Spinal cord (tissue), 10 donors: Measurements from ENCODE around the gene NCOA3. TPM values are rescaled to one million over a fixed set of nuclear protein-coding genes. Genes with fewer than 3 reads are reported as not detected.
A peak's percentile ranks its signal among the peaks of the same experiment; 100 is the strongest.

ENCODE experiments used
- DNase-seq, 6 donors: peaks; one replicate each; pipeline versions ENCODE4 v3.0.0 to v3.0.0-alpha.2; 2013 to 2015; ENCODE audit warnings: low spot score in 6 of 6, low read depth in 4 of 6
- H3K27ac ChIP-seq: one replicate; pipeline ENCODE4 v1.5.1; 2013; ENCODE audit warnings: low read depth, low read length, control low read depth
- H3K27me3 ChIP-seq: one replicate; pipeline ENCODE4 v1.6.1; 2013; ENCODE audit warnings: low read length; ENCODE audit not compliant: control insufficient read depth, insufficient read depth
- H3K36me3 ChIP-seq: one replicate; pipeline ENCODE4 v1.6.1; 2013; ENCODE audit warnings: low read length; ENCODE audit not compliant: control insufficient read depth, insufficient read depth
- H3K4me1 ChIP-seq: one replicate; pipeline ENCODE4 v1.6.1; 2013; ENCODE audit warnings: low read length; ENCODE audit not compliant: control insufficient read depth, insufficient read depth
- H3K4me3 ChIP-seq: one replicate; pipeline ENCODE4 v1.5.1; 2013; ENCODE audit warnings: low read depth, low read length, control low read depth
- H3K9me3 ChIP-seq: one replicate; pipeline ENCODE4 v1.6.1; 2013; ENCODE audit warnings: low read length; ENCODE audit not compliant: control insufficient read depth, insufficient read depth
- WGBS: methylation state at CpG from one replicate; pipeline ENCODE4 v1.1.5; 2013; ENCODE audit warnings: missing lambda C conversion rate; ENCODE audit not compliant: insufficient coverage; 5-methylcytosine and 5-hydroxymethylcytosine counted together
- polyA plus RNA-seq, 2 donors: library from polyadenylated mRNA; unstranded; fragments of 120-200 nt; gene quantifications; one replicate each; pipeline ENCODE4 v1.2.1, GENCODE V29; 2013; ENCODE audit not compliant: insufficient read length in 2 of 2
- total RNA-seq, 2 donors: library from RNA; depleted of rRNA in 1 of 2; stranded (reverse); fragments of 120-200 nt in 1 of 2; fragments of >200 nt in 1 of 2; gene quantifications; one replicate each; pipeline versions ENCODE4 v1.2.3 to v1.2.4, GENCODE V29; 2013 to 2014
- donor health status: healthy.

NCOA3 gene
- total and polyA plus RNA-seq, 4 donors: 23.0 to 43.7 (median 33.4) TPM

DNA sequence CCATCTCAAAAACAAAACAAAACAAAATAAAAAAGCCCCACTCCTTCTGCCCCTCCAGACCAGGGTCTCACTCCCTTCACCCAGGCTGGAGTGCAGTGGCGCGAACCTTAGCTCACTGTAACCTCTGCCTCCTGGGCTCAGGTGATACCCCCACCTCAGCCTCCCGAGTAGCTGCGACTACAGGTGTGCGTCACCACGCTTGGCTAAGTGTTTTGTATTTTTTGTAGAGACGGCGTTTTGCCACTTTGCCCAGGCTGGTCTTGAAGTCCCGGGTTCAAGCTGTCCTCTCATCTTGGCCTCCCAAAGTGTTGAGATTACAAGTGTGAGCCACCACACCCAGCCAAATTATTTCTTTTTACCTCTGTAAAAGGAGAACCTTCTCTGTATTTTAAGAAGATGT is 110.1 kb downstream of the NCOA3 start:
- DNase-seq: no peak
- H3K4me1 ChIP-seq: no peaks in the 10 kb centered on the region
- H3K27ac ChIP-seq: no peak overlapping the region
- no peaks in the 10 kb centered on the region for H3K27me3 ChIP-seq
- H3K36me3 ChIP-seq: no peaks in the 10 kb centered on the region
- H3K4me3 ChIP-seq: no peak overlapping the region
- H3K9me3 ChIP-seq: no peaks in the 10 kb centered on the region
- WGBS: no CpG with 5 or more reads among the region's 9 CpGs

DNA sequence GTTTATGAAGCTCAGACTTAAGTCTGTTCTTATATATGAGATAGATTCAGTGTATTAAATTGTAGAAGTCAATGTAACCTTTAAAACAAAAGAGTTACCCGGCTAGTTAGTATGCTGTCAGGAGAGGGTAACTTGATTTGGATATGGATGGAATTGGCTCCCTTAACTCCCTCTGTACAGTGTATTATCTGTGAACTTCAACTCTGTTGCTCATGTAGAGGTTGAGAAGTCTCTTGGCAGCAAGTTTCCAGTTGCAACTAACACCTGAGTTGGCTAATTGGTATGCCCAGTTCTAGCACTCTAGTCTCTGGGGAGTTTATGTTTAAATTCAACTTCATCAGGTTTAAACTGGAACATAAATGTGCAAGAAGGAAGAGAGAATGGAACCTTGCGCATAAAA is 111.0 kb downstream of the NCOA3 start:
- H3K27ac ChIP-seq: no peak overlapping the region
- no peak for DNase-seq
- no CpG with 5 or more reads among the region's 2 CpGs for WGBS

DNA sequence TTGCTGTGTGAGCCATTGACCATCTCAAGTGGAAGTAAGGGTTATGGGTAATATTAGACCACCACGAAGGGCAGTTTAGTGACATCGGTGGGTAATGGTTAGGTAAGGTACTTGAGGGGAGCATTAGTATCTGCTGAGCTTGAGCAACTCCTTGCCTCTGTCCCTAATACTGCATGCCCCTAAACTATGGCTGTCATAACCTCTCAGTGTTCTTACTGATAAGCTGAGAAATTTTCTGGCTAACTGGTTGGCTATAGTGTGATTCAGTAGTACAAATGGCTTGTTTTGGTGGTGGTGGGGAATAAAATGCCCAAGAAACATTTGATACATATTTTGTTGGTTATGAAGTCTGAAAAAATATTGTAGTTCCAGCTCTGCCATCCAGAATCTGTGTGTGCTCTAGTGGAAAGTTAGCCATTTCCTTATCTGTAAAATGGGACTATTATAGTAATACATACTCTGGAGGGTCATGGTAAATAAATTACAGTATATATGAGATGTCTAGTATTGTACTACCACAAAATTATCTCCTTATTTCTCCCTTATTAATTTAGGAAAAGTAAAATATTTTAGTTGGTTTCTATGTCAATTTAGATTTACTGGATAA is 113.1 kb downstream of the NCOA3 start:
- Histone ChIP-seq H3K4me3 (no peak overlapping the region), H3K9me3 (no peaks in the 10 kb centered on the region), H3K4me1 (no peaks in the 10 kb centered on the region), H3K27me3 (no peaks in the 10 kb centered on the region), H3K36me3 (no peaks in the 10 kb centered on the region), H3K27ac (no peak overlapping the region)
- no peak for DNase-seq
- 80% methylated on average over 1 of the region's 2 CpGs for WGBS

More for the DNA sequence above, 111.0 kb downstream of the NCOA3 start:
- no peak overlapping the region for H3K4me3 ChIP-seq
- H3K36me3 ChIP-seq: no peaks in the 10 kb centered on the region
- H3K27me3 ChIP-seq: no peaks in the 10 kb centered on the region
- H3K9me3 ChIP-seq: no peaks in the 10 kb centered on the region
- no peaks in the 10 kb centered on the region for H3K4me1 ChIP-seq

DNA sequence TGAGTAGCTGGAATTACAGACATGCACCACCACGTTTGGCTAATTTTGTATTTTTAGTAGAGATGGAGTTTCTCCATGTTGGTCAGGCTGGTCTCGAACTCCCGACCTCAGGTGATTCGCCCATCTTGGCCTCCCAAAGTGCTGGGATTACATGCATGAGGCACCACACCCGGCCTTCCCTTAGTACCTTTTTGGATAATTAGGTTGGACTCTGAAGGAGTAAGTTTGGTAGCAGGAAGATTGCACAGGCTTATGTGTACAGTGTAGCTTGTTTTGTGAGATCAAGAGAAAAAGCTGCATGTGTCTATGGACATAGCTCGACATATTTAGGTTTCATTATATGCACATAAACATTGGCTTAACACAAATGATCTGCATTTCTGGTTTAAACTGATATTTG is 116.8 kb downstream of the NCOA3 start:
- Histone ChIP-seq H3K27me3 (no peaks in the 10 kb centered on the region), H3K4me1 (no peaks in the 10 kb centered on the region), H3K4me3 (no peak overlapping the region), H3K27ac (no peak overlapping the region), H3K36me3 (no peaks in the 10 kb centered on the region), H3K9me3 (no peaks in the 10 kb centered on the region)
- WGBS: 93% methylated on average over 3 of the region's 6 CpGs
- no peak for DNase-seq

DNA sequence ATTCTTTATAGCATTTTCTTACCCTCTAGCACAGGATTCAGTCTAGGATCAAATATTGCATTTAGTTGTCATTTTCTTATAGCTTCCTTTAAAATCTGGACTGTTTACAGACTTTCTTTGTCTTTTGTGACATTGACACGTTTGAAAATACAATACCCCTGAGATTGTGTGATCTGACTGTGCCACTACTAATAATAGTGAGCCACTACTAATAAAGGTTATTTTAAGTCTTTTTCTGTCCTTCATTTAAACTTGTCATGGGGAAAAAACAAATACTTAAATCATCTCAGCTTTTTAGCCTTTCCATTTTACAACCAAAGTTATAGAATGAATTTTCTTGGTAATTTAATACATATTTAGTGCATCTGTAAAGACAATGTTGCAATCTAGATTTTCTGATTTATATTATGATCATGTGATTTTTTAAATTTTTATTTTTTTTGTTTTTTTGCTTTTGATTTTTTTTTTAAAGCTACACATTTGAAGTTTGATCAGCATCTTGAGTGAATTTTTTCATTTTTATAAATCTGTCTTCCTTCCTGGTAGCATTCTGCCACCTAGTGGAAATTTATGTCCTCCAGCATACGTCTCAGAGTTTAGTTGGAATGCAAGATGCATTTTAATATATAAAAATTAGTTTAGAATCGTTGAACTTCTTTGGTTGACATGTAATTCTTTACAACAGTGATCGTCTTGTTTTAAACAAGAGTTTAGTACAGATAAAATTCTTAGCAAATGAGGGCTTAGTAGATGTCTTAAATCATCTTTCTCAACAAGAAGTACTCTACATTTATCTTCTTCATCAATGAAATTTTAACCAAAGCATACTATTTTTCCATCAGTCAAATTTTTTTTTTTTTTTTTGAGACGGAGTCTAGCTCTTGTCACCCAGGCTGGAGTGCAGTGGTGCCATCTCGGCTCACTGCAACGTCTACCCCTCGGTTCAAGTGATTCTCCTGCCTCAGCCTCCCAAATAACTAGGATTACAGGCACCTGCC is 119.4 kb downstream of the NCOA3 start:
- H3K27me3 ChIP-seq: no peaks in the 10 kb centered on the region
- peak; percentile 18 to 90 (median 33) for DNase-seq
- no CpG with 5 or more reads among the region's 8 CpGs for WGBS
- no peak overlapping the region for H3K4me3 ChIP-seq
- H3K4me1 ChIP-seq: no peaks in the 10 kb centered on the region
- H3K27ac ChIP-seq: no peak overlapping the region
- no peaks in the 10 kb centered on the region for H3K36me3 ChIP-seq
- H3K9me3 ChIP-seq: no peaks in the 10 kb centered on the region

DNA sequence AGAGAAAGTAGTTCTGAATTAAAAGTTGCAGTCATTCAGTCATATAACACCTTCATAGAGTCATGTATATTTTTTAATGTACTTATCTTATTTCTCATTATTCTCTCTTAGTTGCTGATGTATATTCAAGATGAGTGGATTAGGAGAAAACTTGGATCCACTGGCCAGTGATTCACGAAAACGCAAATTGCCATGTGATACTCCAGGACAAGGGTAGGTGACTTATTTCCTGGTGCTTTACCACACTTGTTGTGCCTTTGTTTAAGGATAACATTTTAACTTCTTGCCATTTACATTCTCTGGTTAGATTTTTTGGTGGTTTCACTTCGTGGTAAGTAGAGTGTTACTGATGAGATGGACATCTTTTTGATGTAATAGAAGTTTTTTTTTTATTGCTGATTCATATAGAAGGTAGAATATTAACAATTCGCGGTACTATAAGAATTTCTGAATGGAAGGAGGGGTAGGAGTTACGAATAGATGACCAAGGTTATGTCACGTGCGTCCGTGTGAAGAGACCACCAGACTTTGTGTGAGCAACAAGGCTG is 120.5 kb downstream of the NCOA3 start:
- no peak for DNase-seq
- 90% methylated on average over 6 of the region's 9 CpGs for WGBS
- no peak overlapping the region for H3K27ac ChIP-seq
- H3K9me3 ChIP-seq: no peaks in the 10 kb centered on the region
- H3K27me3 ChIP-seq: no peaks in the 10 kb centered on the region
- no peaks in the 10 kb centered on the region for H3K36me3 ChIP-seq
- no peaks in the 10 kb centered on the region for H3K4me1 ChIP-seq
- no peak overlapping the region for H3K4me3 ChIP-seq

DNA sequence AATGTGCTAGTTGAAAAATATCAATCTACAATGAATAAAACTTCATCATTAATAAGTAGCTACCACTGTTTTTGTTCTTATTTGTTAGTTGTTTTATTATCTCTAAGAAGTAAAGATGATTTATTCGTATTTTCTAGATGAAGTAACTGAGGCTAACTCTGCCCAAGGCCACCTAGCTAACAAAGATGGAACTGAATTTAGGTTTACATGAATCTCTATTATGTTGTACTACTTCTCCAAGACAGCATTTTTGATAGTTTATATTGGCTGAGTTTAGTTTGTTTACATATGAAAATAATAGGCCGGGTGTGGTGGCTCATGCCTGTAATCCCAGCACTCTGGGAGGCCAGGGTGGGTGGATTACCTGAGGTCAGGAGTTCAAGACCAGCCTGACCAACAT is 121.5 kb downstream of the NCOA3 start:
- Histone ChIP-seq H3K36me3 (no peaks in the 10 kb centered on the region), H3K4me1 (no peaks in the 10 kb centered on the region), H3K9me3 (no peaks in the 10 kb centered on the region), H3K4me3 (no peak overlapping the region), H3K27ac (no peak overlapping the region), H3K27me3 (no peaks in the 10 kb centered on the region)
- DNase-seq: no peak
- WGBS: 60% methylated on average over 1 of the region's 2 CpGs

DNA sequence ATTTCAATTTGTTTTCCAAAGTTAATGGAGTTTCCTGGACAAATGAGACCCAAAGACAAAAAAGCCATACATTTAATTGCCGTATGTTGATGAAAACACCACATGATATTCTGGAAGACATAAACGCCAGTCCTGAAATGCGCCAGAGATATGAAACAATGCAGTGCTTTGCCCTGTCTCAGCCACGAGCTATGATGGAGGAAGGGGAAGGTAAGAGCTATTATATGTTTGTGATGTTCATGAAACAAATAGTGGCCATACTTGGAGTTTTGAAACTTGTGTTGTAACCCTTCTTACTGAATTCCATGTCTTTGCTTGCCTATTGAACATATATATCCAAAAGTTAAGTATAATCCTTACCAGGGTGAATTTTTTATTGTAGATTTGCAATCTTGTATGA is 125.9 kb downstream of the NCOA3 start:
- WGBS: 96% methylated on average over 4 of the region's 4 CpGs
- Histone ChIP-seq H3K4me3 (no peak overlapping the region), H3K36me3 (no peaks in the 10 kb centered on the region), H3K27ac (no peak overlapping the region), H3K4me1 (no peaks in the 10 kb centered on the region), H3K27me3 (no peaks in the 10 kb centered on the region), H3K9me3 (no peaks in the 10 kb centered on the region)
- no peak for DNase-seq

DNA sequence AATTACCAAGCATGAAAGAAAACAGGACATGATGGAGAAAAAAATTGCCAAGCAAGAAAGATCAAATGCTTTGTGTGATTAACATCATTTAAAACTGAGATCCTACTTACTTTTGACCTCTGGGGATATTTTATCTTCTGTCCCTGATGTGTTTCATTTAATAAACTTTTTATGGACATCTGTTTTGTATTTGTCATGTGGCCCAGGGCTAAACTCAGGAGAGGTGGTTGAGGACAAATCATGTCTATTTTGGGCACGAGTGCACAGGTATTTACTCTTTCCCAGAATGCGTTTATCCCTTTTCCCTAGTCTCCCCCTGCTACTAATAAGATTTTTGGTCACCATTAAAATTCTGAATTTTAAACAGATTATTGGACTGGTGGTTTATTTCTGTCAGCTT is 128.2 kb downstream of the NCOA3 start:
- Histone ChIP-seq H3K27me3 (no peaks in the 10 kb centered on the region), H3K9me3 (no peaks in the 10 kb centered on the region), H3K36me3 (peaks cover 3% of the 10 kb centered on the region), H3K27ac (no peak overlapping the region), H3K4me1 (no peaks in the 10 kb centered on the region), H3K4me3 (no peak overlapping the region)
- DNase-seq: no peak
- no CpG with 5 or more reads among the region's 2 CpGs for WGBS
